GM21423 (cell line): ENCODE results near the gene PCNX3.
"Not testable (repeated sequence)": the region's sequence is repeated elsewhere in the genome, so short reads cannot be mapped to it uniquely, and the experiment has no call there.

Experiments
- ATAC-seq: cut with Tn5 transposase; IDR thresholded peaks from one replicate; pipeline ENCODE4 v1.9.1; 2021; ENCODE audit warnings: mild to moderate bottlenecking, moderate library complexity; ENCODE audit not compliant: unreplicated experiment

The PCNX3 gene

DNA sequence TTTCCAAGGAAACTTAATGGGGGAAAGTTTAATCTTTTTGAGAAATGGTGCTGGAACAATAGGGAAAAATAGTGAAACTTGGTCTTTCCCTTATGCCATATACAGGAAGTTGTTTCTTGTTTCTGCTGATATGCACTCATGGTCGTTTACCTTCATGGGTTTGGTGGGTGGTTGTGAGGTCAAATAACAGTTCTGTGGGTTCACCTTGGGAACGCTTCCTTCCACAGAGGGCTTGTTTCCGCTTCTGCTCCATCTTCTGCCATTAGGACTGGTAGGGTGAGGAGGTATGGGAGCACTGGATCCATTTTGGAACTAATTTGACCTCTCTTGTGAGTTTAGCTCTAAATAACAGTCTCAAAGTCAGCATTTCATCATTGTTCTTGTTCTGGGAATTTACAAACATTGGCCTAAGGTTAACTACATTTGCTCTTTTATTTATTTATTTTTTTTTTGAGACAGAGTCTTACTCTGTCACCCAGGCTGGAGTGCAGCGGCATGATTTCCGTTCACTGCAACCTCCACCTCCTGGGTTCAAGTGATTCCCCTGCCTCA is 64.7 kb downstream of the PCNX3 start:
- no peak for ATAC-seq

DNA sequence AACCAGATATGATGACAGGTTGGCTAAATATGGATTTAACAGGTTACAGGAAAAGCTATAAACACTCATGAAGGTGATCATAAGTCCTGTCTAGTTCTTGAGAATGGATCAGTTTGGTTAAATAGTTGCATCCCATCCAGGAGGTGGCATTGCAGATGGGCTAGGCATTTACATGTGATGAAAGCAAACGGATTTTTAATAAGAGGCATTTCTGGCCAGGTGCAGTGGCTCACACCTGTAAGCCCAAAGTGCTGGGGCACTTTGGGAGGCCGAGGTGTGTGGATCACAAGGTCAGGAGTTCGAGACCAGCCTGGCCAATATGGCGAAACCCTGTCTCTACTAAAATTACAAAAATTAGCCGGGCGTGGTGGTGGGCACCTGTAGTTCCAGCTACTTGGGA is 67.9 kb downstream of the PCNX3 start:
- not testable (repeated sequence) for ATAC-seq

DNA sequence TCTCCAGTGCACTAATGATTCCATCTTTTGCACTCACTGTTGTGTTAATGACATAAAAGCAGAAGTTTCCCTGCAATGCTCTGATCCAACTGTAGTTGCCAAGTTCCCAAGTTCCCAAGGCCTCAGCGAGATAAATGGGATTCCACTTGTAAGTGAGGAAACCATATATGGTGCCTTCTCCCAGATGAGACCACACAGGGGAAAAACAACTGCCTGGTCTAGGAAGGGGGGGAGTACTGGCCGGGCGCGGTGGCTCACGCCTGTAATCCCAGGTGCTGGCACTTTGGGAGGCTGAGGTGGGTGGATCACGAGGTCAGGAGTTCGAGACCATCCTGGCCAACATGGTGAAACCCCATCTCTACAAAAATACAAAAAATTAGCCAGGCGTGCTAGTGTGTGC is 70.4 kb downstream of the PCNX3 start:
- no peak for ATAC-seq
